PFSK-1 (cell line): ENCODE results near the gene RBM5.

Source experiments
- FOXP2 ChIP-seq: optimal IDR thresholded peaks from 2 replicates; pipeline ENCODE3; 2011; ENCODE audit warnings: borderline replicate concordance, control low read depth, inconsistent platforms; ENCODE audit not compliant: insufficient read depth; ENCODE audit errors: extremely low read length, extremely low read depth
- POLR2AphosphoS5 ChIP-seq: IDR thresholded peaks from 2 replicates; pipeline ENCODE4 v1.6.1; 2012; ENCODE audit warnings: low read depth, mild to moderate bottlenecking, control low read depth, low read length, moderate library complexity
- SIN3A ChIP-seq: IDR thresholded peaks from 2 replicates; pipeline ENCODE4 v1.6.1; 2012; ENCODE audit warnings: mild to moderate bottlenecking, low read length, moderate library complexity, borderline replicate concordance; ENCODE audit not compliant: insufficient read depth
- TAF1 ChIP-seq: IDR thresholded peaks from 2 replicates; pipeline ENCODE4 v1.6.1; 2012; ENCODE audit warnings: low read length, control low read depth, borderline replicate concordance; ENCODE audit not compliant: insufficient read depth
- TF ChIP-seq, protein P1 (sequence below), 2 experiments: IDR thresholded peaks; 2 replicates each; pipeline versions ENCODE4 v1.6.1 to v1.8.0; 2011 to 2012; ENCODE audit warnings: low read depth in 2 of 2, low read length in 2 of 2, control low read depth in 1 of 2, inconsistent platforms in 1 of 2, mild to moderate bottlenecking in 1 of 2, moderate library complexity in 1 of 2; ENCODE audit not compliant: insufficient read depth in 1 of 2

DNA sequence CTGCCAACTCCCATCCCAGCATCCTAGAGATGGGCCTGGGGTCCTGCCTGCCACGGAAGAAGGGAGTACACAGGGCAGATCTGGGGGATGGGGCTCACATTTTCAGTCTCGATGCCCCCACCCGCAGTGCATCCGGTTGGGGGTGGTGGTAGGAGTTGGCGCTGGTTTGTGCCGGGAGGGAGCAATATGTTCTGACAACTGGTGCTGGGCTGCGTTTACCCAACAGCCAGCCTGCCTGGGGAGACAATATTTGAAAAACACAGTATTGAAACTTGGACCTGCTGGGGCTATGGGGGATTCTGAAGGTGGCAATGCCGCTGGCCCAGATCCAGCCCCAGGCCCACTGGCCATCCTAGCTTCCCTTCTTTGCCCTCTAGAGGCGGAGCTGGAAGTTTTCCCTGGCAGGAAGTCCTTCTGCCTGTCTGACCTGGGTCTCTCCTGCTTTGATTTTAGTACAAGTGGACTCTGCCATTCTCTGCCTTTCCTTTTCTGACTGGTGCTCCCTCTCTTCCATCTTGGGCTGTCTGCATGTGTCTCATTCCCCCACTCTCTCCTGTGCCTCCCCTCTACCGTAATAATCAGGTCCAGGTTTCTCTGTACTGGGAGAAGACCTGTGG is 69.9 kb downstream of the RBM5 start:
- TF ChIP-seq, protein P1, sequence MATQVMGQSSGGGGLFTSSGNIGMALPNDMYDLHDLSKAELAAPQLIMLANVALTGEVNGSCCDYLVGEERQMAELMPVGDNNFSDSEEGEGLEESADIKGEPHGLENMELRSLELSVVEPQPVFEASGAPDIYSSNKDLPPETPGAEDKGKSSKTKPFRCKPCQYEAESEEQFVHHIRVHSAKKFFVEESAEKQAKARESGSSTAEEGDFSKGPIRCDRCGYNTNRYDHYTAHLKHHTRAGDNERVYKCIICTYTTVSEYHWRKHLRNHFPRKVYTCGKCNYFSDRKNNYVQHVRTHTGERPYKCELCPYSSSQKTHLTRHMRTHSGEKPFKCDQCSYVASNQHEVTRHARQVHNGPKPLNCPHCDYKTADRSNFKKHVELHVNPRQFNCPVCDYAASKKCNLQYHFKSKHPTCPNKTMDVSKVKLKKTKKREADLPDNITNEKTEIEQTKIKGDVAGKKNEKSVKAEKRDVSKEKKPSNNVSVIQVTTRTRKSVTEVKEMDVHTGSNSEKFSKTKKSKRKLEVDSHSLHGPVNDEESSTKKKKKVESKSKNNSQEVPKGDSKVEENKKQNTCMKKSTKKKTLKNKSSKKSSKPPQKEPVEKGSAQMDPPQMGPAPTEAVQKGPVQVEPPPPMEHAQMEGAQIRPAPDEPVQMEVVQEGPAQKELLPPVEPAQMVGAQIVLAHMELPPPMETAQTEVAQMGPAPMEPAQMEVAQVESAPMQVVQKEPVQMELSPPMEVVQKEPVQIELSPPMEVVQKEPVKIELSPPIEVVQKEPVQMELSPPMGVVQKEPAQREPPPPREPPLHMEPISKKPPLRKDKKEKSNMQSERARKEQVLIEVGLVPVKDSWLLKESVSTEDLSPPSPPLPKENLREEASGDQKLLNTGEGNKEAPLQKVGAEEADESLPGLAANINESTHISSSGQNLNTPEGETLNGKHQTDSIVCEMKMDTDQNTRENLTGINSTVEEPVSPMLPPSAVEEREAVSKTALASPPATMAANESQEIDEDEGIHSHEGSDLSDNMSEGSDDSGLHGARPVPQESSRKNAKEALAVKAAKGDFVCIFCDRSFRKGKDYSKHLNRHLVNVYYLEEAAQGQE (IDR thresholded peaks at IDR 0.05; ENCODE audit: insufficient read depth in 1 of 2, low read depth in 2 of 2, low read length in 2 of 2) = no peak
- TF ChIP-seq POLR2AphosphoS5 = no peak
- no peak for TF ChIP-seq TAF1
- TF ChIP-seq SIN3A = no peak
- TF ChIP-seq FOXP2 = no peak
